HEK293 (cell line): Measurements from ENCODE around the gene GOLIM4.

ENCODE experiments used
- CTCF ChIA-PET: fragments of 350-600 bp; formaldehyde crosslinking; extraction: SDS; loops from one replicate; lab custom pipeline; 2021; ENCODE audit warnings: antibody characterized with exemption; lab: Yijun Ruan, JAX
- POLR2A ChIA-PET: fragments of 300-600 bp; formaldehyde crosslinking; extraction: SDS; loops from one replicate; lab custom pipeline; 2020; ENCODE audit warnings: antibody characterized with exemption, inconsistent platforms; lab: Yijun Ruan, JAX
- H3K27ac ChIP-seq: fragments of 200-500 bp; sonication (Bioruptor generic); 2 replicates; pipeline ENCODE4 v1.5.1; 2014; ENCODE audit warnings: low read depth, low read length, control low read depth, inconsistent platforms; ENCODE audit errors: extremely low read depth
- H3K36me3 ChIP-seq, 2 experiments: fragments of 200-500 bp in 1 of 2; sonication (Bioruptor generic) in 1 of 2; 1 replicate in 1 of 2; 2 replicates in 1 of 2; pipeline ENCODE4 v1.5.1; 2014 to 2017; ENCODE audit warnings: inconsistent platforms in 2 of 2, low read length in 2 of 2; ENCODE audit not compliant: control insufficient read depth in 2 of 2, insufficient read depth in 1 of 2
- H3K4me1 ChIP-seq: fragments of 200-500 bp; sonication (Bioruptor generic); 2 replicates; pipeline ENCODE4 v1.5.1; 2014; ENCODE audit warnings: mild to moderate bottlenecking, low read length, inconsistent platforms; ENCODE audit not compliant: control insufficient read depth, insufficient read depth
- H3K4me3 ChIP-seq: 2 replicates; pipeline ENCODE4 v1.5.1; 2011; ENCODE audit warnings: low read depth, mild to moderate bottlenecking, control low read depth, low read length, moderate library complexity
- H3K9me3 ChIP-seq: fragments of 200-500 bp; sonication (Bioruptor generic); 2 replicates; pipeline ENCODE4 v1.5.1; 2014; ENCODE audit warnings: low read depth, low read length, inconsistent platforms; ENCODE audit not compliant: control insufficient read depth, insufficient read depth
- IKZF3 ChIP-seq: fragments of 450-650 bp; IDR thresholded peaks from 2 replicates; pipeline ENCODE4 v1.5.0; 2018; ENCODE audit warnings: missing biosample characterization, mild to moderate bottlenecking, missing genetic modification characterization, moderate library complexity
- KLF10 ChIP-seq: fragments of 450-650 bp; IDR thresholded peaks from 2 replicates; pipeline ENCODE4 v1.5.1; 2018; ENCODE audit warnings: missing biosample characterization, mild to moderate bottlenecking, missing genetic modification characterization
- KLF16 ChIP-seq: fragments of 450-650 bp; formaldehyde crosslinking; IDR thresholded peaks from 2 replicates; pipeline ENCODE4 v1.5.1; 2017; ENCODE audit warnings: missing biosample characterization, missing genetic modification characterization
- PBX3 ChIP-seq: sonication (generic); formaldehyde crosslinking; IDR thresholded peaks from 2 replicates; pipeline ENCODE4 v1.8.1; 2022; ENCODE audit warnings: mild to moderate bottlenecking, moderate library complexity, missing genetic modification reagents
- SETDB1 ChIP-seq: IDR thresholded peaks from one replicate; pipeline ENCODE4 v1.6.1; 2017; ENCODE audit warnings: mild to moderate bottlenecking, low read length, moderate library complexity, mixed read lengths; ENCODE audit not compliant: insufficient read length
- ZBTB17 ChIP-seq: fragments of 450-650 bp; formaldehyde crosslinking; IDR thresholded peaks from 2 replicates; pipeline ENCODE4 v1.5.1; 2016; ENCODE audit warnings: missing biosample characterization, missing genetic modification characterization
- ZBTB44 ChIP-seq: fragments of 450-650 bp; IDR thresholded peaks from 2 replicates; pipeline ENCODE4 v1.5.1; 2018; ENCODE audit warnings: missing biosample characterization, mild to moderate bottlenecking, missing genetic modification characterization
- ZBTB6 ChIP-seq: fragments of 450-650 bp; formaldehyde crosslinking; IDR thresholded peaks from 2 replicates; pipeline ENCODE4 v1.5.1; 2017; ENCODE audit warnings: missing biosample characterization, missing genetic modification characterization
- ZFP41 ChIP-seq: fragments of 450-650 bp; formaldehyde crosslinking; IDR thresholded peaks from 2 replicates; pipeline ENCODE4 v1.5.1; 2016; ENCODE audit warnings: missing biosample characterization, missing genetic modification characterization, borderline replicate concordance
- ZFP69B ChIP-seq: fragments of 450-650 bp; formaldehyde crosslinking; IDR thresholded peaks from 2 replicates; pipeline ENCODE4 v1.5.1; 2016; ENCODE audit warnings: missing biosample characterization, missing genetic modification characterization
- ZNF133 ChIP-seq: fragments of 450-650 bp; formaldehyde crosslinking; IDR thresholded peaks from 2 replicates; pipeline ENCODE4 v1.5.1; 2016; ENCODE audit warnings: missing biosample characterization, missing genetic modification characterization
- ZNF16 ChIP-seq: fragments of 450-650 bp; formaldehyde crosslinking; IDR thresholded peaks from 2 replicates; pipeline ENCODE4 v1.5.1; 2016; ENCODE audit warnings: low read depth, missing biosample characterization, missing genetic modification characterization
- ZNF311 ChIP-seq: fragments of 450-650 bp; formaldehyde crosslinking; IDR thresholded peaks from 2 replicates; pipeline ENCODE4 v1.5.1; 2017; ENCODE audit warnings: missing biosample characterization, missing genetic modification characterization, borderline replicate concordance
- ZNF324 ChIP-seq: fragments of 450-650 bp; formaldehyde crosslinking; IDR thresholded peaks from 2 replicates; pipeline ENCODE4 v1.5.1; 2016; ENCODE audit warnings: missing biosample characterization, missing genetic modification characterization
- ZNF341 ChIP-seq: fragments of 450-650 bp; formaldehyde crosslinking; IDR thresholded peaks from 2 replicates; pipeline ENCODE4; 2016; ENCODE audit warnings: low read depth, missing biosample characterization, missing genetic modification characterization
- ZNF391 ChIP-seq: fragments of 450-650 bp; formaldehyde crosslinking; IDR thresholded peaks from 2 replicates; pipeline ENCODE4 v1.5.1; 2016; ENCODE audit warnings: low read depth, missing biosample characterization, missing genetic modification characterization, borderline replicate concordance
- ZNF514 ChIP-seq: fragments of 450-650 bp; formaldehyde crosslinking; IDR thresholded peaks from 2 replicates; pipeline ENCODE4 v1.5.1; 2016; ENCODE audit warnings: missing biosample characterization, missing genetic modification characterization
- ZNF555 ChIP-seq: fragments of 450-650 bp; formaldehyde crosslinking; conservative IDR thresholded peaks from 2 replicates; pipeline ENCODE4 v1.5.1; 2017; ENCODE audit warnings: missing biosample characterization, mild to moderate bottlenecking, missing genetic modification characterization, inconsistent platforms
- ZNF623 ChIP-seq: fragments of 450-650 bp; formaldehyde crosslinking; IDR thresholded peaks from 2 replicates; pipeline ENCODE4 v1.5.1; 2016; ENCODE audit warnings: missing biosample characterization, missing genetic modification characterization
- ZNF660 ChIP-seq: fragments of 450-650 bp; IDR thresholded peaks from 2 replicates; pipeline ENCODE4 v1.5.1; 2018; ENCODE audit warnings: missing biosample characterization, mild to moderate bottlenecking, missing genetic modification characterization
- ZNF843 ChIP-seq: fragments of 450-650 bp; formaldehyde crosslinking; IDR thresholded peaks from 2 replicates; pipeline ENCODE4 v1.5.1; 2016; ENCODE audit warnings: missing biosample characterization, missing genetic modification characterization

Gene GOLIM4

GRCh38 chr3:168006584-168006983 lies 89.1 kb downstream of the GOLIM4 start:
- H3K27ac ChIP-seq = no peak overlapping the region
- peaks cover 6 to 16% of the 10 kb centered on the region in 2 experiments; a peak in 2 of 3 replicates for H3K36me3 ChIP-seq
- TF ChIP-seq ZNF514 (tag by site-specific recombination) (peak; percentile 99), ZNF133 (tag by site-specific recombination) (no peak)
- H3K4me1 ChIP-seq = no peaks in the 10 kb centered on the region
- H3K4me3 ChIP-seq = no peak overlapping the region
- ChIA-PET POLR2A (no interaction called here), CTCF (interaction anchor here (0.7 kb wide), 1 partner anchor 83 kb away, joined by 4 read pairs; no protein-coding TSS in a partner anchor)
- no peaks in the 10 kb centered on the region for H3K9me3 ChIP-seq

DNA sequence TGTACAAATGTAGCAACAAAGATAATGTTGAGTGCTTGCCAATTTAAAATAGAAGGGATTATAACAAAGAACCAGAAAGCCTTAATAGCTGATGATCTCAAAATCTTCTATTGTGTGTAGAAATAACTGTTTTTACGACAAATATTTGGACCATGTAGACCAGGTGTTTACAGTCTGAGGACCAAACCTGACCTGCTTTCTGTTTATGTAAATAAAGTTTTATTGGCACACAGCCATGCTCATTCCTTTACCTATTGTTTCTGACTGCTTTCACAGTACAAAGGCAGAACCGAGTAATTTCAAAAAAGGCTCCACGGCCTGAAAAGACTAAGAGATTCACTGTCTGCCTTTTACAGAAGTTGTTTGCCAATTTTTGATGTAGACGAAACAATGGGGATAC lies 91.8 kb downstream of the GOLIM4 start:
- Histone ChIP-seq H3K27ac (no peak overlapping the region), H3K4me1 (no peaks in the 10 kb centered on the region), H3K9me3 (no peaks in the 10 kb centered on the region), H3K4me3 (no peak overlapping the region), H3K36me3 (no peaks in the 10 kb centered on the region)
- ChIA-PET CTCF (no interaction called here), POLR2A (no interaction called here)
- TF ChIP-seq ZNF623 = no peak
- TF ChIP-seq KLF10 (tag by site-specific recombination) = no peak
- no peak for TF ChIP-seq PBX3 (CRISPR knock-in tag)
- no peak for TF ChIP-seq ZBTB17 (tag by site-specific recombination)
- no peak for TF ChIP-seq ZBTB44 (tag by site-specific recombination)
- no peak for TF ChIP-seq ZNF133 (tag by site-specific recombination)
- TF ChIP-seq ZNF843 = no peak
- TF ChIP-seq ZNF311 (tag by site-specific recombination) = no peak
- no peak for TF ChIP-seq KLF16 (tag by site-specific recombination)
- no peak for TF ChIP-seq ZNF660
- TF ChIP-seq ZNF555 (tag by site-specific recombination) = no peak

DNA sequence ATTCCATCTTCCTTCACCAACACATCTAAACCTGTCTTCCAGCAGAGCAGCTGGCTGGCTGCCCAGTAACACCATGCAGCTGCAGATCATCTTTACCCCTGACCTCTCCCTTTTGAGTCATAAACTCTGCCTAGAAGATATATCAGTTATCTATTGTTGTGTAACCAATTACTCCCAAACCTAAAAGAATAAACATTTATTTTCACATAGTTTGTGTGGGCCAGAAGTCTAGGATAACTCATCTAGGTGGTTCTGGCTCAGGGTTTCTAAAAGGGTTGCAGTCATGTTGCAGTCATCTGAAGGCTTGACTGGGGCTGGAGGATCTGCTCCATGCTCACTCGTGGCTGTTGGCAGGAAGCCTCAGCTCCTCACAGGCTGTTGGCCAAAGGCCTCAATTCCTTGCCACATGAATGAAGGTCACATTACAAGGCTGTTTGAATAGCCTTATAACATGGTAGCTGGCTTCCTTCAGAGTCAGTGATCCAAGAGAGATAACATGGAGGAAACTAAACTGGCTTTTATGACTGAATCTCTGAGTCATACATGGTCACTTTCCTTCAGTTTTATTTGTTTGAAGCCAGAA lies 92.8 kb downstream of the GOLIM4 start:
- Histone ChIP-seq H3K27ac (no peak overlapping the region), H3K4me3 (no peak overlapping the region), H3K4me1 (no peaks in the 10 kb centered on the region), H3K9me3 (no peaks in the 10 kb centered on the region), H3K36me3 (no peaks in the 10 kb centered on the region)
- CTCF ChIA-PET = no interaction called here
- no peak for TF ChIP-seq ZNF341 (tag by site-specific recombination)
- peak; percentile 80 for TF ChIP-seq SETDB1
- POLR2A ChIA-PET = no interaction called here

DNA sequence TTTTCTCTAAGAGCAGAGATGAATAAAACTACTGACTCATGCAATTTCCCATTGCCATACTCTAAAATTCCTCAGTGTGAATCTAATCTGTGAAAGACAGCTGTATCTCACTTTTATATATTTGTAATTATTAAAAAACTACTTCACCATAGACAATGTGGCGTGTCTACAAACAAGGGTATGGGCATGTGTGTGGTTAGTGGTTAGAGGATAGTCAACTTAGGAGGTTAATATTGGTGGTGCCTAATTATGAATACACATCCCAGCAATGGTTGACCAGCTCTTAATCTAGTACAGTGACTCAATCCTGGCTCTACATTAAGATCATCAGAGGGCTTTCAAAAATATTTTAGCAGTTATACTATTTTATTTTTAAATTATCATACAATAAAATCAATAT lies 94.5 kb downstream of the GOLIM4 start:
- ChIA-PET POLR2A (no interaction called here), CTCF (no interaction called here)
- H3K27ac ChIP-seq = no peak overlapping the region
- no peaks in the 10 kb centered on the region for H3K9me3 ChIP-seq
- H3K36me3 ChIP-seq = no peaks in the 10 kb centered on the region
- no peak overlapping the region for H3K4me3 ChIP-seq
- TF ChIP-seq ZNF660 (no peak), ZNF391 (tag by site-specific recombination) (no peak), ZFP69B (tag by site-specific recombination) (no peak), ZNF16 (tag by site-specific recombination) (no peak), ZBTB6 (tag by site-specific recombination) (no peak), IKZF3 (tag by site-specific recombination) (no peak), ZNF324 (no peak), ZFP41 (tag by site-specific recombination) (no peak)
- H3K4me1 ChIP-seq = no peaks in the 10 kb centered on the region
